ENCODE data around the gene ZNRD2.
A peak's percentile ranks its signal among the peaks of the same experiment; 100 is the strongest.

Gene ZNRD2

GRCh38 chr11:65578134-65578533 is 7.9 kb downstream of the ZNRD2 start:
- no peak for TF ChIP-seq CTCF (IDR thresholded peaks at IDR 0.05; ENCODE audit: low read depth, low read length, missing control alignments)
- H3K4me3 ChIP-seq (ENCODE audit: low read depth, low read length), result peak overlapping the region; percentile 90
- no peak for DNase-seq (ENCODE audit: low read depth)

GRCh38 chr11:65578667-65579066 is 8.4 kb downstream of the ZNRD2 start:
- DNase-seq (ENCODE audit: low read depth), result no peak
- H3K4me3 ChIP-seq (ENCODE audit: low read depth, low read length), result no peak overlapping the region
- no peak for TF ChIP-seq CTCF (IDR thresholded peaks at IDR 0.05; ENCODE audit: low read depth, low read length, missing control alignments)

GRCh38 chr11:65579291-65579690 is 9.0 kb downstream of the ZNRD2 start:
- DNase-seq (ENCODE audit: low read depth), result no peak
- no peak for TF ChIP-seq CTCF (IDR thresholded peaks at IDR 0.05; ENCODE audit: low read depth, low read length, missing control alignments)
- H3K4me3 ChIP-seq (ENCODE audit: low read depth, low read length), result no peak overlapping the region

- DNase-seq (ENCODE audit: low read depth), result no peak
- TF ChIP-seq CTCF (IDR thresholded peaks at IDR 0.05; ENCODE audit: low read depth, low read length, missing control alignments), result no peak
- H3K4me3 ChIP-seq (ENCODE audit: low read depth, low read length), result no peak overlapping the region
Measured at GRCh38 chr11:65580031-65580692, 9.9 kb downstream of the ZNRD2 start.

- no peak overlapping the region for H3K4me3 ChIP-seq (ENCODE audit: low read depth, low read length)
- no peak for DNase-seq (ENCODE audit: low read depth)
- TF ChIP-seq CTCF (IDR thresholded peaks at IDR 0.05; ENCODE audit: low read depth, low read length, missing control alignments), result no peak
Measured at GRCh38 chr11:65580756-65581155, 10.5 kb downstream of the ZNRD2 start.

GRCh38 chr11:65581928-65582327 is 11.7 kb downstream of the ZNRD2 start:
- no peak for TF ChIP-seq CTCF (IDR thresholded peaks at IDR 0.05; ENCODE audit: low read depth, low read length, missing control alignments)
- no peak for DNase-seq (ENCODE audit: low read depth)
- no peak overlapping the region for H3K4me3 ChIP-seq (ENCODE audit: low read depth, low read length)

GRCh38 chr11:65583589-65583988 is 13.3 kb downstream of the ZNRD2 start:
- H3K4me3 ChIP-seq (ENCODE audit: low read depth, low read length), result no peak overlapping the region
- DNase-seq (ENCODE audit: low read depth), result no peak
- no peak for TF ChIP-seq CTCF (IDR thresholded peaks at IDR 0.05; ENCODE audit: low read depth, low read length, missing control alignments)

Data from GM12864 (cell line).